PC-9 (cell line): Measurements from ENCODE around the gene FHAD1.

Source experiments
- CTCF ChIP-seq: fragments of 200-600 bp; sonication (generic); conservative IDR thresholded peaks from 2 replicates; pipeline ENCODE4 v1.6.1; 2017; ENCODE audit warnings: mixed run types, antibody characterized with exemption, mild to moderate bottlenecking, moderate library complexity
- EZH2 ChIP-seq: fragments of 200-600 bp; sonication (generic); IDR thresholded peaks from 2 replicates; pipeline ENCODE4 v1.8.0; 2017; ENCODE audit warnings: antibody characterized with exemption, low read depth

- TF ChIP-seq CTCF (no peak), EZH2 (no peak)
Measured at GRCh38 chr1:15206418-15207030, 40.5 kb upstream of the FHAD1 start.
